B cell (primary cell): Measurements from ENCODE around the gene USB1.

Experiments used
- EZH2 ChIP-seq: IDR thresholded peaks from 2 replicates; pipeline ENCODE4 v1.6.1; 2012; ENCODE audit warnings: borderline replicate concordance, low read depth, mild to moderate bottlenecking, moderate library complexity, low read length; ENCODE audit not compliant: insufficient read depth, poor library complexity, severe bottlenecking
- TF ChIP-seq, protein P1 (sequence below): fragments of 200-600 bp; IDR thresholded peaks from one replicate; pipeline ENCODE4 v1.8.0; 2022; ENCODE audit warnings: antibody characterized with exemption, mild to moderate bottlenecking

DNA sequence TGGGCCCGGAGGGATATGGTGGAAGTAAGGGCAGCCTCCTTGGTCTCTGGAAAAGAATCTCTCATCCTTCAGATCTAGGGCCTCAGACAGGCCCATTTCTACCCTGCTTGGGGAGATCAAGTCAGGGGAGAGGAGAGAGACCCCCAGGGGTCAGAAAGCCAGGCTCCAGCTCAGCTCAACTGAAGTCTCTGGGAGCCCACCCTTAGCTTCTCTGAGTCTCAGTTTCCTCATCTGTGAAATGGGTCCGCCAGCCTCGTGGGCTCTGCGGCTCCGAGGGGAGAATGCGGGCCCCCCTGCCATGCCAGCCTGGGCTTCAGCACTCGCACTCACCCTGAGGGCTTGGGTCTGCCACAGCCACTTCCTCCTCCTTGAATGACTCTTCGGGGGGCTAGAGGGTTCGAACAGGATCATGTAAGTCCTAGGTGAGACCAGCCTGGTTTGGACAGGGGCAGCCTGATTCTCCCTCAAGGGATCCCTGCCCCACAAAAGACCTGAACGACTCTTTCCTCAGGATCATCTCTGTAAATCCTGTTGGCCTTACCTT is 37.0 kb upstream of the USB1 start:
- TF ChIP-seq, protein P1, sequence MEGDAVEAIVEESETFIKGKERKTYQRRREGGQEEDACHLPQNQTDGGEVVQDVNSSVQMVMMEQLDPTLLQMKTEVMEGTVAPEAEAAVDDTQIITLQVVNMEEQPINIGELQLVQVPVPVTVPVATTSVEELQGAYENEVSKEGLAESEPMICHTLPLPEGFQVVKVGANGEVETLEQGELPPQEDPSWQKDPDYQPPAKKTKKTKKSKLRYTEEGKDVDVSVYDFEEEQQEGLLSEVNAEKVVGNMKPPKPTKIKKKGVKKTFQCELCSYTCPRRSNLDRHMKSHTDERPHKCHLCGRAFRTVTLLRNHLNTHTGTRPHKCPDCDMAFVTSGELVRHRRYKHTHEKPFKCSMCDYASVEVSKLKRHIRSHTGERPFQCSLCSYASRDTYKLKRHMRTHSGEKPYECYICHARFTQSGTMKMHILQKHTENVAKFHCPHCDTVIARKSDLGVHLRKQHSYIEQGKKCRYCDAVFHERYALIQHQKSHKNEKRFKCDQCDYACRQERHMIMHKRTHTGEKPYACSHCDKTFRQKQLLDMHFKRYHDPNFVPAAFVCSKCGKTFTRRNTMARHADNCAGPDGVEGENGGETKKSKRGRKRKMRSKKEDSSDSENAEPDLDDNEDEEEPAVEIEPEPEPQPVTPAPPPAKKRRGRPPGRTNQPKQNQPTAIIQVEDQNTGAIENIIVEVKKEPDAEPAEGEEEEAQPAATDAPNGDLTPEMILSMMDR: no peak
- TF ChIP-seq EZH2: no peak
